CD1c-positive myeloid dendritic cell (primary cell): ENCODE data around the gene NACC2.

Experiments used
- DNase-seq: peaks from one replicate; pipeline ENCODE4 v3.0.0-alpha.2; 2016; ENCODE audit errors: extremely low spot score

The NACC2 gene

DNA sequence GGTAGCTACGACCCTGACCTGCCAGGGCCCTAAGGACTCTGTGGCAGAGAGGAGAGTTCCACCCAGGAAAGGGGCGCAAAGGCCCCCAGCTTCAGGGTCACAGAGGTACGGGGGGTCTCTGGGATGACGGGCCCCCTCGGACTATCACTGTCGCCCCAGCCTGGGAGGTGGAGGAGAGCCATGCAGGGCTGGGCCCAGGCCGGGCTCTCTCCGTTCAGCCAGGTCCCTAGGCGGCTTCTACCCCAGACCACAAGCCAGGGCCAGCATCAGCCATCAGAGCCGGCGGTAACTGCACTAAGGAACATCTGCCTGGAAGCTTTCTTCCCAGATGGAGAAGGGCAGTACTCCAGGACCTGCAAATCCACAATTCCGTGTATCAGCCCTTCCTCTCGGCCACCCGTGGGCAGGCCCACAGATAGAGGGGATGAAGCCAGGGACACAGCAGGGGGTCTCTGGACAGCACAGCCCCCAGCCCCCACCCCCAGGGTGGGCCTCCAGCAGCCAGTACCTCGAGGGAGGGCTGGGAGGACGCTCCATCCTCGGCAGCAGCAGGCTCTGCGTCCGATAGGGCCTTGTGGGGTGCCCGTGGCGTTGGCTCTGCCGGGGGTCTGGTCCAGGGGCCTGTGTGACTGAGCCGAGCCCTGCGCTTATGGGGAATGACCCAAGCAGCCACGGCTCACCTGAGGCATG, 38.4 kb downstream of the NACC2 start:
- no peak for DNase-seq

DNA sequence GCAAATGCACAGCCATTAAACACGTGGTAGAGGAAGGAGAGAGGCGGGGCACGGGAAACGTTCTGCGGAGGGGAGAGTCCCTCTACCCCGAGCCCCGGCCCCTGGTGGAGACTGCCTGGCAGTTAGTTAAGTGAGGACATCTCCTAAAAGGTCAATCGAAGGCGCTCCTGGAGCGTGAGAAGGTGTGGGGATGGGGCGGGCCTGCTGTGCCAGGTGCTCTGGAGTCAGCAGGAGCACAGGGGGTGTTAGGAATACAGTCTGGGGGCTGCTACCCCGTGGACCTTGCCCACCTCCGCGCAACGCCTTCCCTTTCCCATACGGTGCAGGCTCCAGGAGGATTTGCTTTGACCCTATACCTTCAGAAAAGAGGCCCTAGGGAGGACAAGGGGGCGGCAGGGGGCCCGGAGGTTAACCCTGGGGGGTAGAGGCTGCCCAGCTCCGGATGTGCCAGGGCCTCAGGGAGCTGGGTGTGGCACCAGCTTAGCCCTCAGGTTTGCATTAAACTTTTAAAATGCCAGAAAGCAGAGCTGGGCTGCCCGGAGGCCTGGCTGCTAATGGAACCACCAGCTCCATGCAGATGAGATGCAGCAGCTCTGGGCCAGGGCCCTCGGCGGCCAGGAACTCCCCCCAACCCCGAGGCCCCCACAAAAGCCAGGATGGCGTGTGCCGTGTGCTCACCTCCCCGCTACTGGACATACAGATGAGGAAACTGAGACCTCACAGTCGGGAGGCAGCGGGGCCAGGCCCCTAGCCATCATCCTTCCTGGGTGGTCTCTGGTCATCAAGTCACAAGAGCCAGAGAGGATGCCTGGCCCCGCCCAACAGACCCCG, 39.2 kb downstream of the NACC2 start:
- DNase-seq = no peak

DNA sequence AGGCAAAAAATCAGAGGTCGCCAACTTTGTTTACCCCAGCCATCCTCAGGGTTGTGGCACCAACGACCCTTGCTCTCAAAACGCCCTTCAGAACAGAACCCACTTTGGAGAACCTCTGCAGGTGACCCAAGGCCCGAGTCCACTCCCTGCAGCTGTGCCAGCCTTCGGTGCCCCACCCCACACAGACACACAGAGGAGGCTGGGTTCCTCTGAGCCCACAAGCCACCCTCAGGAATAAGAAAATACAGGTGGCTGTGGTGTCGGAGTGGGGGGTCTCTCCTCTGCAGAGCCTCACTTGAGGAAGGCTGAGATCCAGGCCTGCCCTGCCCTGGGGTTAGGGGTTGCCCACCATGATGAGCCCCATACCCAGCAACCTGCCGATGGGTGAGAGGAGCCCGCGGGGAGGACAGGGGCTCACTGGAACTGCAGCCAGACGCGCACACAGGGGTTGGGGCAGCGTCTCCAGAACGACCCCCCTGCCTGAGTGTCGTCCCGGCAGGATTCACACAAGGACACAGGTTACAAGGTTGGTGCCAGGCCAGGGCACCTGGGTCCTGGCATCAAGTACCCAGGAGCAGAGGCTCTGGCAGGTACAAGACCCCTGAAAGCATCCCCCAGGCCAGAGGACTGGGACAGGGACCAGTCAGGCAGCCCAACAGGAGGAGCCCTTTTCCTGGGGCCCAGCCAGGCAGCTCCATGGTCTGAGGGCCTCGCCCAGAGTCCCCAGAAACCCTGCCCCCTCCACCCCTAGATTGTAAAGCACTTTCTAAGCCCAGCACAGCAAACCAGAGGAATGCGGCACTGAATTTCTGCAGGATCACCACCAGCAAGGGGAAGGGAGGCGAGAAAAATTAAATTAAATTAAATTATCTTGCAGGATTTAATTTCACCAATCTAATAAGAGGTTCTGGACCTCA, 40.0 kb downstream of the NACC2 start:
- no peak for DNase-seq

DNA sequence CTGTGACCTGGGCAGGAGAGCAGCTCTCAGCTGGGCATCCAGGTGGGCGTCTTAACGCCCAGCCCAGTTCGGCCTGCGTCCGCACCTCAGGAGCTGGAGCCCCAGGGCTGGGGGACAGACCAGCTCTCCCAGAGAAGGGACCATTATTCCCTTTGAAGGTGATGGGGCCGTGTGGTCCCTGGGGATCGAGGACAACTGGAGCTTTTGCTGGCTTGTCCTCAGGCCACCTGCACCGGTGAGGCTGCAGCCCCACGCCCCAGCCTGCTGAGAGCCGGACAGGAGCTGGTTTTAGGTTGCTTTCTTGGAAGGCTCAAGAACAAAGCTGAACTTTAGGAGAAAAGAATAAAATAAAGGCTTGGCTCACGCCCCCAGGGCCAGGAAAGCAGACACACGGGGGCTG, 40.9 kb downstream of the NACC2 start:
- DNase-seq = no peak

DNA sequence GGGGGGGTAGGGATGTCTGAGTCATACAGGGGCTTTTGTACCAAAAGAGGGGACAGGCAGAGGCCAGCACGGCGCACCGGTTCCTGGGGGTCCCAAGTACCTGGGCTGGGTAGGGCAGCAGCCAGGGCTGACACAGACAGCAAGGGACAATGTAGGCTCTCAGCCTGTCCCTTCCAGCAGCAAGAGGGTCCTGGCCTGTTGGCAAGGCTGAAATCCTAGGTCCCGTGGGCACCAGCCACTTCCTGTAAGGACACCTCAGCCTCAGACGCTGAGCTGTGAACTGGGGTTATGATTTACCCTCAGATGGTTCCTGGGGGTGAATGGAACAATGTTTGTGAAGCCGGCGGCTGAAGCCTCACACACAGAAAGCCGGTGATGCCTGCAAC, 41.3 kb downstream of the NACC2 start:
- no peak for DNase-seq

DNA sequence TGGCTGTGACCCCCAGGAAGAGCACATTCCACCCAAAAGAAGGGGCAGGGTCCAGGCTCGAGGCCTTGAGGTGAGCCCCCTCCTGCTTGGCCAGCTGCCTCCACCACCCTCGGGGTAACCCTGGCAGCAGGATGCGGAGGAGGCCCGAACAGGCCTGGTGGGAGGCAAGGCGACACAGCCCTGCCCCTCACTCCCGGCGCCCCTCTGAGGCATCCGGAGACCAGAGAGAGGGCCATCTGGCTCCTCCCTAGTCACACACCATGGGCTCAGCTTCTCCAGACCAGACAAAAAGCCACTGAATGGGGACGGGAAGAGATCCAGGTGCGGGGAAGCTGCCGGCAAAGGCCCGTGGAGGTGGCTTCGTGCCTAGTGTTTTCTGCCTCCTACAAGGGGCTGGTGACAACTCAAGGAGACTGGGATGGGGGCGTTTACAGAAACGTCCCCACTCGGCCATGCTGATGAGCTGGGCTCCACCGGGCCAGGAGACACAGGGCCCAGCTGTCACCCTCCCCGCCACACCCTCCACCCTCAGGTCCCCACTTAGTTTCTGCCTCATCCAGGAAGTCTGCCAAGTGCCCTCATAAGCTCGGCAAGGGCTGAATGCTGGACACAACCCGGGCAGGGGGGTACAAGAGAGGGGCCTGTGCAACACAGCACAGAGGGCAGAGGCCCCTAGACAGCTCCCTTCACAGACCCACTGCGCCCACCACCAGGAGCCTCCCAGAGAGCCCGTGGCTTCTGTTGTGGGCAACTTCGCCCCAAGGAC, 41.9 kb downstream of the NACC2 start:
- no peak for DNase-seq

DNA sequence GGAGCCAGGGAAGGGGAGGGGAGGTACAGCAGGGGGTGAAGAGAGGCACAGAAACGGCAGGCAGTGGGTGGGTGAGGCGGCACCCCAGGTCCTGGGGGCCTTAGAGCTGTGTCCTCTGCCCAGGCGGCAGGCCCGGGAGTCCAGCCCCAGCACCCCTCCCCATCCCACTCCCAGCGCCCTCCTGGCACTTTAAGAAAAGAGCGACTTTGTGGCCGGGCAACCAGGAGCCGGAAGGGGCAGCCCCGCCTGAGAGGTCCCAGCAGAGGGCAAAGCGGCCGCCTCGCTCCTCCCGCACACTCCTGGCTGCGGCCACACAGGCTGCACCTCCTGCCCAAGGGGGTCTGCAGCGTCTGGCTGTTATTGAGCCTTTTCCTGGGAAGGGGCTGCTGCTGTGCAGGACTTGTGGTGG, 42.6 kb downstream of the NACC2 start:
- DNase-seq = no peak

DNA sequence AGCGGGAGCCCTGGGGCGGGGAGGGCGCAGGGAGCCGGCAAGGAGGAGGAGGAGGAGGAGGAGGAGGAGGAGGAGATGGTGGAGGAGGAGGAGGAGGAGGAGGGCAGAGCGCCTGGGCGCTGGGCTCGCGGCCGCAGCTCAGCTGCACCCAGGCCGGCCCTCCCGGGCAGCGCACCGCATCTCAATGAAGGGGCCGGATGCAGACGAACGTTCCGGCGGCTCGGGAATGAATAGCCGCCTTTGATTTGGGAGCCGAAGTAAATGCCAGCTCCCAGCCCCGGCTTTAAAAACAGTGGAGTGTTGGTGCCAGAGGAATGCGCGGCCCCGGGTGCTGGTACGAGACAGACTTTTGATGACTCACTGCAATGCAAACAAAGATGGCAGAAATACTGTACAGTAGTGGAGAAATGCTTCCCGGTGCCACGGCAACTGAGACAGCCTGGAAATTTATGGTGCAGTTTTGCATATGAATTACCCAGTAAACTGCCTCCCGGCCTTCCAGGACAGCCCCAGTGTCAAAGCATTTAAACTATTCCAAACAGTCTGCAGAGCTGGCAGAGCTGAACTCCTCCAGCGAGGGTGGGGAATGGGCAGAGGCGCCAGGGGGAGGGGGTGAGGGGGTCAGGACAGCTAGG, 43.1 kb downstream of the NACC2 start:
- DNase-seq = peak; percentile 63

DNA sequence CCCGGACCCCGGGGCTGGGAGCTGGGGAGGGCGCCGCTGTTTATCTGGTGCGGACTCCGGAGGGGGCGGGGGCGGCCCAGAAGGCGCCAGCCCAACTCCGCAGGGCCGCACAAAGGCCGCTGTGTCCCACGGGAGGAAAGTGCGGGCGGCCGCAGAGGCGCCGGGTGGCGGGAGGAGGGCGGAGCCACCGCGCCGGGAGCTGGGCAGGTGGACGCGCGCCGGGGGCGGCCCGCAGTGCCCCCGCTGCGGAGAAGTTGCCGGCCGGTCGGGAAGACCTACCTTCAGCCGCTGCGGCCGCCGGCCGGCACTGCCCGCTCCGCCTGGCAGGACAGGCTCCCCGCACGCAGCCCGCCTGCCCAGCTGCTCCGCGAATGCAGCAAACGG, 43.6 kb downstream of the NACC2 start:
- no peak for DNase-seq

DNA sequence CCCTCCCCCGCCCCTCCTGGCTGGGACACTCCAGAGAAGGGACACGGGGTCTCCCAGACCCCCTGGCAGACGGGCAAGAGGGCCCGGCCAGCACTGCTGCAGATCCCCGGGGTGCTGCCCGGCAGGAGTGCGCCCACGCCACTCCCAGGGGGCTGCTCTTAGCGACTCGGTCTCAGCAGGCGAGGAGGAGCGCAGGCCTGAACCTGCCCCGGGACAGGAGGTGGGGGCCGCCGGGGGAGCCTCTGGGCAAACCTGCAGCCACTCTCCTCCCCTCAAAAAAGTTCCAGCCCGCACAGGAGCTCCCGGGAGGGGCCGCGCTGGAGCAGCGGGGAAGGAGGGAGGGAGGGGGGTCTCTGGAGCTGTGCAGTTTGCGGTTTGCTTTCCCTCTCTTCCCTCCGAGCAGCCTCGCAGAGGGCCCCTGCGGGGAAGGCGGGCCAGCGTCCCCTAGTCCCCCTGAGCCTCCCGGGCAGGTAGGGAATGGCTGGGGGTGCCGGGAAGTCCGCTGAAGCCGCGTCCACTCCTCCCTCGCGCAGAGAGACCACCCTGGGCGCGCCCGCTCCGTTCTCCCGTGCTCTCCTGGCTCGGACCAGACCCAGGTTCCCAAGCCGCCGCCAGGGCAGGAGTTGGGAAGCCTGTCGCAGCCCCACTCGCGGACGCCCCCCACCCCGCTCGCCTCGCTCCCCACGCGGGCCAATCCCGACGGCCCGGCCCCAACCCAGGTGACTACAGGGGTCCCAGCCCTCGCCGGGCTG, 44.2 kb downstream of the NACC2 start:
- DNase-seq = no peak

DNA sequence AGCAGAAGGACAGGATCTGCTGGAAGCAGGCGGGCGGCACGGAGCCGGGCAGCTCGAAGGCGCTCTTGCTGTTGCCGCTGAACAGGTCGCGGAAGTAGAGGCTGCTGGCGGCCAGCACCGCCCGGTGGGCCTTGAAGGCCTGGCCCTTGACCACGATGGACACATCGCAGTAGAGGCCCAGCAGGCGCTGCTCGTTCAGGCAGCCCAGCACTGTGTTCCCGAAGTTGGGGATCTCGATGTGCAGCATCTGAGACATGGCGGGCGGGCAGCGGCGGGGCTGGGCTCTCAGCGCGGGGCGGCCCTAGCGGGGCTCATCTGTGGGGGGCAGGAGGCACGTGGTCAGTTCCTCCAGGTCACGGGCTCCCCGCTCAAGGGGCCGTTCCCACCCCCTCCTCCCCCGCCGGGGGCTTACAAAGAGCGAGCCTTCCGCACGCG, 44.8 kb downstream of the NACC2 start:
- DNase-seq = no peak

DNA sequence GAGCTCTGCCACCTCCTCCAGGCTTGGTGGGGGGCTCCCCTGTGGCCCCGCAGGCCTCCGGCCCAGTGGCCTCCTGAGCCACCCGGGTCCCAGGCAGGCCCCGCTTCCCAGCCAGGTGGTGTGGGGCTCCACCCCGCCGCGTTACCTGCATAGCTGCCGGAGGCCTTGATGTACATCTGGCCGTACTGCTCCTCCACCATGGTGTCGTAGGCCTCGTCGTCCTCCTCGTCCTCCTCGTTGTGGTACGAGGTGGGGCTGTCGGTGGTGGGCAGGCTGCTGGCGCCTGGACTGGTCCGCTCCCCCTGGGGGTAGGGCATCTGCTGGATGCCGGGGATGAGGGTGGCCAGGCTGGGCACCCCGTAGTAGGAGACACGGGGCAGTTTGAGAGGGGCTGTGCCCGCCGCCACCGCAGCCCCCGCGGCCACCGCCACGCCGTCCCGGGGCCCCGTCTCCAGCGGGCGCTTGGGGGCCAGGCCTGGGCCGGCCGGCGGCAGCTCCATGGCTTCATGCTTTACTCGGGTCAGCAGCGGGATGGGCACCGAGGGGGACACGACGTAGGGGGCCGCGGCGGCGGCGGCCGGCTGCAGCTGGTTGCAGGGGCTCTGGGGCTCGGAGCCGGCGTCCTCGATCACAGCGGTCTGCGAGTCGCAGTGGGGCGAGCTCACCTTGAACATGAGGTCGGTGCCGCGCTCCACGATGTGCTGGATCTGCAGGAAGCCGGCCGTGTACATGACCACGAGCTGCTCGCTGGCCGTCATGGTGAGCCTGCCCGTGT, 45.4 kb downstream of the NACC2 start:
- DNase-seq = no peak

DNA sequence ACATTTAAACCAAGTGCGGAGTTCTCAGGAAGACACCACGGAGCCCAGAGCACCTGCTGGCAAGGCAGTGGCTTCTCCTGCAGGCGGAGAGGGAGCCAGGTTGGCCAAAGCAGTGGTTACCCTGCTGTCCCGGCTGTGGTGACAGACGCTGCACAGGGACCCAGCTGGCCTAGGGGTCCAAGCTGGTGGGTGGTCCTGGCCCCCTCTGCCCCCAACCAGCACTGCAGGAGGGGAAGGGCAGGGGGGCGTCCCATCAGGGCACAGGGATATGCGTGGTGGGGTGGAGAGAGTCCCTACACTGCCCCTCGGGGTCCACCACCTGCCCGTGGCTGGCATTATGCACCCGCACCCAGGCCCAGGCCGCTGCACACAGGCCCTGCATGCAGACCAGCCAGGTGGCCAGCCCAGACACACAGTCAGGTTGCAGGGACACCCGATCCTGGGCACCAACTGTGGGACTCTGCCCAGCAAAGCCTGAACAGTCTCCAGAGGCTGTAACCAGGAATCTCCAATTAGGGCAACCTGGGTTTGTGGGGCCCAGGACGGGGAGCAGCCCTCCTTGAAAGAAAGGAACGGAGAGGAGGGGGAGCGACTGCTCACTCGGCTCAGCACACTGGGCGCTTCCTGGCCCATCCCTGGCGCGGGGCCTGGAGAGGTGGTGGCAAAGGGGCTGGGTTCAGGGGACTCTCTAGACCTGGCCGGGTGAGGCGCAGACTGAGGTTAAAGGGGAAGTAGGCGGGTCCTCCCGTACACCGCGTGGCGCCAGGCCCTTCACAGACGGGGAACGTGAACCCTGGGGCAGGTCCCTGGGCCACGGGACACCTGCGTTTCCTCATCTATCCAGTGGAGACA, 46.3 kb downstream of the NACC2 start:
- peak; percentile 33 for DNase-seq

DNA sequence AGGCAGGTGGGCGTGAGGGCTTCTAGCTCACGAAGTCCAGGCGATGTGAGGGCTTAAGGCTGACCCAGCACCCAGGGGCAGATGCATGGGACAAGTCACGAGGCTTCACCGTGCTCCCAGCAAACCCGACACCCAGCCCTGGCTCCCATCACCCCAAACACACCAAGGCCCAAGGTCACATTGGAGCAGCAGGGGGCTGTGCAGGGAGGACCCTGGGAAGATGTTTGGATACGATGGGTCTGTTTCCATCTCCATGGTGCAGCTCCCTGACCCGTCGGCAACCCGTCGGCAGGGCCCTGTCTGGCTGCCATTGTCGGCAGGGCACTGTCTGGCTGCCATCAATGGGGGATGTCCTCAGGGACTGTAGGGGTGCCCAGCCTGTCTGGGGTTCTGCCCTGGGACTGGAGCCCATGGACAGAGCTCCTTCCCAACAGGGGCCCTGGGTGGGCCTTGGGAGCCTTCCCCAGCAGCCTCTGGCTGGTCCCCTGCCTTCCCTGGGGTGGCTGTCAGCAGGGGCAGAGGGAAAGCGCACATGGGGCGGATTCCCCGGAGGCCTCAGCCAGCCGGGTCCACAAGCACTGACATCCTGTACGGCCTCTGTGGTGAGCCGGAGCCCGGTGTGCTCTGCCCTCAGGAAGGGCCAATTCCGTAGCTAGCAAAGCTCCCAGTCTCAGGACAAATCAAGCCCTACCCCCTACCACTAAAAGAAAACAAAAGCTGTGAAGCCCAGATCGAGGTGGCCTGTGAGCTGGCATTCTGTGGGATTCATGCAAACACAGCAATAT, 47.1 kb downstream of the NACC2 start:
- no peak for DNase-seq

DNA sequence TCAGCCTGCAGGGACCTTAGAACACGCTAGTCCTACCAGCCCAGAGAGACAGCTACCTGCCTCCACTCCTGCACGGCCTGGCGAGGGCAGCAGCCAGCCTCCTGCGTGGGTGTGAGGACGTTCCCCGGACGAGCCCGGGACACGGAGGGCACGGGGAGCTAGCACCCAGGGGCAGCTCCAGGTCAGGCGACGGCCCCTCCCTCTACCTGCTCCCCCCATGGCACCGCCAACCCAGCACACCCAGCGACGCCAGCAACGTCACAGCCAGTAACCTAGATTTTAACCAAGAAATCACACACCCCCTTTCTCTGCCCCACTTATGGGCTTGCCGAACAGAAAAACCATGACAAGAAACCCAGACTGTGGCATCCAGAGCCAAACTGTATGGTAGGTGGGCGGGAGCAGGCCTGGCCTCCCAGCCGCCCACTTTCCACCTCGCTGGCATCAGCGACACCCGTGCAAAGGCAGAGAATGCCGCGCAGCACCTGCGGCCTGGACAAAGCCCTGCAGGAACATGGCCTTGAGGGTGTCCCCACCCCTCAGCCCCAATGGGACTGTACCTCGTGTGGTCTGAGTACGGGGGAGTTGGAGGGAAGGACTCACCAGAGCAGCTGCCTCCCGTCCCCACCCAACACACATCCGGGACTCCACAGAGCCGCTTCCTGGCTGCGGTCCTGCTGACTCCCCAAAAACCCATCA, 47.9 kb downstream of the NACC2 start:
- no peak for DNase-seq

DNA sequence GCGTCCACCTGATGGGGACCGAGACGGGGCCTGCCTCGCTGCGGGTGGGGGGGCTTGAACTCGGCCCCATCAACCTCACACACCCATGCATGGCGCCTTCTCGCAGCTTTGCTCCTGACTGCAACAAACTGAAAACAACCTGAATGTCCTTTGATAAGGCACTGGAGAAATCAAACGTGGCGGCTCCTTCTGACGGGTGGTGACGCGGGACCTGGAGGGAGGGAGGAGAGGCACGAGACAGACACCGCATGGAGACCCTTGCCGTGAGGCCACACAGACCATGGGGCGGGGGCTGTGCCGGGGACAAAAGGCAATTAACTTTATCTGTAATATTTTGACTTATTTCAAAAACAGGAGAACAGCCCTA, 48.6 kb downstream of the NACC2 start:
- no peak for DNase-seq
